Stimulated activated CD8-positive, alpha-beta memory T cell treated with anti-CD3 and anti-CD28 coated beads, Interleukin-15, amount 100 ng/mL, for 48 hours (primary cell): ENCODE measurements around the gene DTD1.

Source experiments
- DNase-seq, 2 donors: peaks; one replicate each; pipeline ENCODE4 v3.0.0-alpha.2; 2020; ENCODE audit warnings: low read depth in 2 of 2

Gene DTD1

DNA sequence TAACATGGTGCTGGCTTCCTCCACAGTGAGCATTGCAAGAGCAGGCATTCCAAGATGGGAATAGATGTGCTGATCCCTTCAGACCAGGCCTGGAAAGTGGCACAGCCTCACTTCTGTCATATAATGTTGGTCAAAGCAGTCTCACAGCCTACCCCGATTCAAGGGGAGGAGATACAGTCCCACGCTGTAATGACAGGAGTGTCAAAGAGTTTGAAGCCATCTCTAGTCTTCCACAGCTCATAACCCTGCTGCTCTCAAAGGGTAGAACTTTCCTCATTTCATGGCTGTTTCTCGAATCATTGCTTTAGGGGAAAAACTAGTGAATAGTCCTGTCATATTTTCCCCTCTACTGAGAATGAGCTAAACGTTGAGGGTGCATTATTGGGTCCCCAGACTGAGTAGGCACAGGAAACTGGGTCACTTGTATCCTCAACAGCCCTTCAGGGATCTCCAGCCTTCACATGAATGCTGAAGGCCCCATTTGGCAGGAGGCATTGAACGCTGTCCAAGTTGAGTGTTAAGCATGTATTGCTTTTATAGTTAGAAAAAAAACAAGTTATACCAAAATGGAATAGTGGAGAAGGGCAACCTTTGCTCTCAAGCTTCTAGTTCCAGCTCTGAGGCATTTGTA, 27.3 kb downstream of the DTD1 start:
- no peak for DNase-seq

GRCh38 chr20:18621004-18621403, 33.1 kb downstream of the DTD1 start:
- DNase-seq: no peak

DNA sequence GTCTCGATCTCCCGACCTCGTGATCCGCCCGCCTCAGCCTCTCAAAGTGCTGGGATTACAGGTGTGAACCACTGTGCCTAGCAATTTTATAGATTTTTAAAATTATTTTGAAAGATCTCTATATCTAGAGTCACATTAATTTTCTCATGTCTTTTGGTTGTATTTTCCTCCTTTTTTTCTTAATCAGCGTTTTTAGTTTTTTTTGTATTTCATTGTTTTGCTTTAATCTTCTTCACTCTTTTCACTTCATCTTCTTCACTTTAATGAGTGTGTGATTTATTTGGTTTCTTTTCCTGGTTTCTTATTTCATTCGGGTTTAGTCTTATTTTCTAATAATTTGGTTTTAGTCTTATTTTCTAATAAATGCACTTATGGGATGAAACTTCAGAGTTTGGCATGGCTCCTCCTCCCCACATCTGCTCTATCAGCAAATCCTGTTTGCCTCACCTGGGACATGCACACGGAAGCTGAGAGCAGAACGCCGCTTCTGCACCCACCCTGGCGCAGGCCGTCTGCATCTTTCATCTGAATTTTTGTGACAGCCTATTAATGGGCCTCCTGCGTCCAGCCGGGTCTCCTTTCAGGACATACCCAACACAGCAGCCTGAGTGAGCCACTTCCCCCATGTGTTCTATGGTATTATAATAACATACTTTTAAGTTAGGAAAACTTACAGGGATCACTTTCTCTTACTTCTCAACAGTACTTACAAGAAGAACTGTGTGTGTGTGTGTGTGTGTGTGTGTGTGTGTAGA, 35.5 kb downstream of the DTD1 start:
- DNase-seq: no peak

- no peak for DNase-seq
These were observed 37.1 kb downstream of the DTD1 start for GRCh38 chr20:18624948-18625347.

DNA sequence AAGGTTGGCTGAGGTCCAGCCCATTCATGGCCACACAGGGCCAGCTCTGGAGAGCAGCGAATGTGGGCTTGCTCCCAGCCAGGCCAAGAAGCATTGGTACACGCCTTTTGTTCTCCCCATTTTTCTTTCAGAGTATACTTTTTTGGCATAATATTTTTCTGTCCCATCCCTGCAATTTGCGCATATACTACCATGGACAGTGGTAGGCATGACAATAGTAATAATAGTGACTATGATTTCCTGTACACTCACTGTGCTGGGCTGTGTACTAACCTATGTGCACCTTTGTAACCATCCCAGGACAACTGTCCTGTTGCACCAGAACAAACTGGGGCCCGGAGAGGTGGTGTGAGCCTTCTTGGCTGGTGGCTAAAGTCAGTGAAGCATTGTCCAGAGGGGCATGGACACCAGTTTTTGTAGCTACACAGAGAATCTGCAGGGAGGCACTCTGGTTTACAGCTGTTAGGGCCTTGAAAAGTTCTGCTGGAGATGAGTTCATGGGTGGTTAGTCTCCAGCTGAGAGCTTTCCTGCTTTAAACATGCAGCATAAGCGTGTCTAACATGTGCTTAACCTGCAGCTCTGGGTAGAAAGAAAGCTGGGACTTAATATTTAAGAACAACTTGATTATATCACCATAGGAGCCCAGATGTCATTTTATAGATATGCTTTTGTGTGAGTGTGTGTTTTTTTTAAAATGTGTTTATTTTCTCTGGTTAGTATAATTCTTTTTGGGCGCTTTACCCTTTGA, 38.2 kb downstream of the DTD1 start:
- no peak for DNase-seq

DNA sequence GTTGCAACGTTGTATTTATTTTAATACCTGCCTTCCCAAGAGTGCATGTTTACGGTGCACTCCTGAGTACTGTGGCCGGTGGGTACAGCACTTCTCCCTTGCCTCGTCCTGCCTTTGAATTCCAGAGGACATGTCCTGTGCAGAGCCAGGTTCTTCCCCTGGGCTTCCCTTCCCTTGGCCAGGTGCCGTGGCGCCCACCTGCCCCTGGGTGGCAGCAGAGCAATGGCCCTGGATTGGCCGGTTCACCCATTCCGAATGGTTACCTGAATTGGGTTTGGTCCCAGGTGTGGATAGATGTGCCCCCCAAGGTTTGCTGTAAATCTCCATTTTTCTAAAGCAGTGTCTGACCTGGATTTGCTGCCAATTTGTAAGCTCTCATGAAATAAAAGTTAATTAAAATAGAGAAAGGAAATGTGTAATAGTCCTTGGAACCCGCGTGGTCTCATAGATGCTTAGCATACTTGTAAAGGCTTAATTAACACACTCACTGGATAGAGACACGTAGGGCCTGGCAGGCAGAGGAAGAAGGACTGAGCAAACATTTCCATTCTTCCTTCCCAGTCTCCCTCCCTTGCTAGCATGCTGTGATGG, 40.6 kb downstream of the DTD1 start:
- DNase-seq: no peak

GRCh38 chr20:18632196-18632789, 44.4 kb downstream of the DTD1 start:
- peak; percentile 28 to 32 for DNase-seq

DNA sequence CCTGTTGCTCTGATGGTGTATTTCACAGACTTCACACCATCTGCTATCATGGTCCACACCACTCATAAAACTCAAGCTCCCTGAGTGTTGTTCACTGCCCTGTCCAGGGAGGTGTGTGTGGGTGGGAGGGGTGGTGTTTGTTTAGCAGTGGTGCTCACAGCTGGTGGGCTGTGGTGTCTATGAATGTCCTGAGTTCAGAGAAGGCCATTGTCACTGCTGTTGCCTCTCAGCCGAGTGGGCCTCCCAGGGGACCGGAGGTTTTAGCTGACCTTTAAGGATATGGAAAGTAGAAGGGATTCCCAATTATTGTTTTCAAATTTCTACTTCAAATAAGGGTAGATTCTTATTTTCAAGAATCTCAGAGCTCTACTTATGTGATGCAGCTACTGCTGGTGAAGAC, 45.6 kb downstream of the DTD1 start:
- no peak for DNase-seq

DNA sequence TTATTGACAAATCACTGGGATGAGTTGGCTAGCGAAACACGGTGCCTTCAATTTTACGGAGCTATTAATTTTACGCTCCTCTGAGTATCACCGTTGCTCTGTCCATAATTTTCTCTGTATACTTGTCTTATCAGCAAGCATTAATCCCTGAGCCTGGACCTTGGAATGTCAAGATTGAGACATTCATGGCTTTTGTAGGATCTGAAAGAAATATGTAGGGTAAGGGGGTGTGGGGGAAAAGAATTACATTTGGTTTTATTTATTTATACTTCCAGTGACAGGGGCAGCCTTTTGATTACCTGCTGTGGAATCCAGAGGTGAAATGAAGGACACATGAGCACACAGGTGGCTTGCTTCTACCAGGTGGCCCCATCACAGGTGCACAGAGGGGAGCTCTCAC, 46.6 kb downstream of the DTD1 start:
- DNase-seq: no peak

DNA sequence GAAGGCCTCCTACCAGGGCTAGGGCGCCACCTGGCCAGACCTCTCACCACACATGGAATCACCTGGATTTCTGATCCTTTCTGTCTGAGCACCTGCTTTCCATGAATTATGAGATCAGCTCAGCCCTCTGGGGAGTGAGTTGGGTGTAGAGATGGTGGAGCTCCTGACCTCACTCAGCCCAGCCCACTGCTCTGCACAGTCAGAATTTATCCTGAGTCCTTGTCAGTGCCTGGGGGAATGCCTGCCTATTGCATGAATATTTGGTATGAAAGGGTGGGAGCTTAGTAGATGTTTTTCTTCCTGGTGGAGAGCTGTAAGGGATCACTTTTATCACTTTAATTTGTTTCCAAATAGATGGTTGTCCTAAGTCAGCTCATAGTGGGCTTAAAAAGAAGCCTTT, 47.5 kb downstream of the DTD1 start:
- no peak for DNase-seq

DNA sequence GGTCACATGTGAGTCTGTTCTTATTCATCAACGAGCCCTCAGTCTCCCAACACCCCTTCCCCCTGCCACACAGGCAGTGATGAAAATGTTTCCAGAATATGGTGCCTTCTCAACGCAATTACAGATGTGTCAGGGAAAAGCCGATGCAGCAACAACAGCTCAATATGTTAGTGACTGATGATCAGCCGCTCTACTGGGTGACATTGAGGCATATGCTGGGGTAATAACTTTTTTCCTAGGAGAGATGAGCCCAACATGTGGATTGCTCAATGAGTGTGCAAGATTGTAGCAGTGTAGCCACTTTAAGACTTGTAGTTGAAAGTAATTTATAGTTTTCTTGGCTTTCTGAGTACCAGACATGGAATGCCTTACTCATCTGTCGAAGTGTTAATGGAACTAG, 49.4 kb downstream of the DTD1 start:
- DNase-seq: no peak

- no peak for DNase-seq
These were observed 50.9 kb downstream of the DTD1 start for GRCh38 chr20:18638768-18639167.

GRCh38 chr20:18639501-18639979, 51.7 kb downstream of the DTD1 start:
- DNase-seq: no peak

DNA sequence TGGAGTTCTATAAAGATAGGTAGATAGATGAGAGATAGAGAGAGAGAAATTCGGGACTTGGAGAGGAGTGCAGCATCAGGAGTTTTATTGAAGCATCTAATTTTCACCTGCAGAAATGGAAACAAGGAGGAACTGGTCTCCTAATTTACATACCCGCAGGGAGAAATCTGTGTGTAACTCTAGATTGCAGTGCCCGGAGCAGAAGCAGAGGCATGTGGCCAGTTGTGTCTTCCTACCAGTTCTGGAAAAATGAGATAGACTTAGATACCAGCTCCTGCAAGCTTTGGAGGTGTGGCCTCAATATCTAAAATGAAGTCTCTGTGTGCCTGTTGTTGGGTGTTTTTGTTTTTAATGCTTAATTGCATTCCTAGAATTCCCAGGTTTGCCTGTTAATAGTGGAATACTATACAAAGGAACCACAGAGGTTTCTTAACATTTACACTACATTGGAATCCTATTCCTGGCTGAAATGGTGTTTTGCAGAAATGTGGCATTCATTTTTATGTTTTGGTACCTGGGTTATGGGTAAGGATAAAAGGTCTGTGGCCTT, 57.4 kb downstream of the DTD1 start:
- no peak for DNase-seq

- no peak for DNase-seq
These were observed 58.0 kb downstream of the DTD1 start for GRCh38 chr20:18645851-18646250.

GRCh38 chr20:18647777-18648176, 59.9 kb downstream of the DTD1 start:
- DNase-seq: no peak

DNA sequence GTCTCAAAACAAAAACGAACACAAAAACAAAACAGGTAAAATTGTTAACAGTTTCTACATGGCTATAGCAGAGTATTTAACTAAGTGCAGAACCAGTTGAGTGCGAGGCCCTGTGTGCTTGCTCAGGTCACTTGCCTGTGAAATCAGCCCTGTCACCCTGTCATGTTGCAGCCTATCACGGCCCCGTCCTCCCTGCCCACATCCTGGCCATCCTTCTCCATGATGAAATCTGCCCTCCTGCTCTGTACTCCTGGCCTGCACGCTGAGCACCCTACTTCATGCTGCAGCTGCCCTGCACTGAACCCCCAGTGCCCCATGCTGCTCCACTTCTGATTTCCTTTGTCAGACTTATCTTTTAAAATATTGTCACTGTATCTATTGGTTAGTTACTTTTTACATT, 62.4 kb downstream of the DTD1 start:
- DNase-seq: no peak

GRCh38 chr20:18653736-18654447, 66.0 kb downstream of the DTD1 start:
- no peak for DNase-seq

DNA sequence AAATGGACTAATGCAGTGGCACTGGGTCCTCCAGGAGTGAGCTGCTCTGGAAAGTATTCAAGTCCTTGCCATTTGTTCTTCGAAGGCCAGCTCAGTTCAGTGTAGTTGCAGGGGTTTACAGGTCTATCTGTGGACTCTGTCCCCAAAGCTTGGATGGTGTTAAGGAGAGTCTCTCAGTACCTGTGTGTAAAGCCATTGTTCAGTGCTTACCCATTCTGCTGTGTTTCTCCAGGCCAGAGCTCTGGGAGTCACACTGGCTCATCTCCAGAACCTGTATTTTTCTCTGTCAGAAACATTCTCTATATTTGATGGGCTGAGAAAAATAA, 66.6 kb downstream of the DTD1 start:
- DNase-seq: no peak

- no peak for DNase-seq
These were observed 69.7 kb downstream of the DTD1 start for GRCh38 chr20:18657575-18657974.
